HEK293 (cell line): ENCODE data around the gene ANO7.

Experiments used
- GLI2 ChIP-seq: fragments of 450-650 bp; formaldehyde crosslinking; IDR thresholded peaks from 2 replicates; pipeline ENCODE4; 2017; ENCODE audit warnings: missing biosample characterization, missing genetic modification characterization, low read depth, borderline replicate concordance
- KLF1 ChIP-seq: fragments of 450-650 bp; formaldehyde crosslinking; IDR thresholded peaks from 2 replicates; pipeline ENCODE4 v1.5.1; 2016; ENCODE audit warnings: missing biosample characterization, missing genetic modification characterization
- KLF10 ChIP-seq: fragments of 450-650 bp; IDR thresholded peaks from 2 replicates; pipeline ENCODE4 v1.5.1; 2018; ENCODE audit warnings: missing biosample characterization, mild to moderate bottlenecking, missing genetic modification characterization
- MYNN ChIP-seq: fragments of 450-650 bp; formaldehyde crosslinking; IDR thresholded peaks from 2 replicates; pipeline ENCODE4 v1.5.1; 2016; ENCODE audit warnings: missing biosample characterization, missing genetic modification characterization, borderline replicate concordance
- MZF1 ChIP-seq: fragments of 450-650 bp; formaldehyde crosslinking; IDR thresholded peaks from 2 replicates; pipeline ENCODE4 v1.5.1; 2017; ENCODE audit warnings: missing biosample characterization, missing genetic modification characterization, borderline replicate concordance
- SCRT1 ChIP-seq: fragments of 450-650 bp; formaldehyde crosslinking; IDR thresholded peaks from 2 replicates; pipeline ENCODE4 v1.5.1; 2016; ENCODE audit warnings: missing biosample characterization, missing genetic modification characterization, borderline replicate concordance
- SCRT2 ChIP-seq: fragments of 450-650 bp; formaldehyde crosslinking; IDR thresholded peaks from 2 replicates; pipeline ENCODE4 v1.5.1; 2016; ENCODE audit warnings: missing biosample characterization, missing genetic modification characterization
- SP7 ChIP-seq: fragments of 450-650 bp; formaldehyde crosslinking; IDR thresholded peaks from 2 replicates; pipeline ENCODE4 v1.5.1; 2016; ENCODE audit warnings: missing biosample characterization, missing genetic modification characterization
- ZBTB7A ChIP-seq: fragments of 450-650 bp; formaldehyde crosslinking; IDR thresholded peaks from 2 replicates; pipeline ENCODE4 v1.5.1; 2016; ENCODE audit warnings: low read depth, missing biosample characterization, missing genetic modification characterization
- ZFP3 ChIP-seq: fragments of 450-650 bp; formaldehyde crosslinking; IDR thresholded peaks from 2 replicates; pipeline ENCODE4 v1.5.1; 2016; ENCODE audit warnings: low read depth, missing biosample characterization, missing genetic modification characterization
- ZNF10 ChIP-seq: fragments of 450-650 bp; formaldehyde crosslinking; IDR thresholded peaks from 2 replicates; pipeline ENCODE4 v1.5.1; 2017; ENCODE audit warnings: missing biosample characterization, missing genetic modification characterization
- ZNF114 ChIP-seq: fragments of 450-650 bp; formaldehyde crosslinking; IDR thresholded peaks from 2 replicates; pipeline ENCODE4 v1.5.0; 2017; ENCODE audit warnings: missing biosample characterization, missing genetic modification characterization
- ZNF16 ChIP-seq: fragments of 450-650 bp; formaldehyde crosslinking; IDR thresholded peaks from 2 replicates; pipeline ENCODE4 v1.5.1; 2016; ENCODE audit warnings: low read depth, missing biosample characterization, missing genetic modification characterization
- ZNF174 ChIP-seq: fragments of 450-650 bp; formaldehyde crosslinking; IDR thresholded peaks from 2 replicates; pipeline ENCODE4 v1.5.0; 2017; ENCODE audit warnings: missing biosample characterization, mild to moderate bottlenecking, missing genetic modification characterization
- ZNF354C ChIP-seq: fragments of 450-650 bp; formaldehyde crosslinking; IDR thresholded peaks from 2 replicates; pipeline ENCODE4 v1.5.1; 2016; ENCODE audit warnings: missing biosample characterization, missing genetic modification characterization, low read depth, borderline replicate concordance
- ZNF473 ChIP-seq: fragments of 450-650 bp; formaldehyde crosslinking; IDR thresholded peaks from 2 replicates; pipeline ENCODE4 v1.5.1; 2017; ENCODE audit warnings: missing biosample characterization, missing genetic modification characterization
- ZNF488 ChIP-seq: fragments of 450-650 bp; formaldehyde crosslinking; IDR thresholded peaks from 2 replicates; pipeline ENCODE4 v1.5.1; 2016; ENCODE audit warnings: missing biosample characterization, missing genetic modification characterization
- ZNF518A ChIP-seq: fragments of 450-650 bp; formaldehyde crosslinking; conservative IDR thresholded peaks from 2 replicates; pipeline ENCODE4 v1.5.1; 2016; ENCODE audit warnings: low read depth, missing biosample characterization, missing genetic modification characterization
- ZNF549 ChIP-seq: fragments of 450-650 bp; IDR thresholded peaks from 2 replicates; pipeline ENCODE4 v1.5.1; 2018; ENCODE audit warnings: missing biosample characterization, missing genetic modification characterization, mild to moderate bottlenecking, inconsistent platforms, moderate library complexity
- ZNF621 ChIP-seq: fragments of 450-650 bp; formaldehyde crosslinking; IDR thresholded peaks from 2 replicates; pipeline ENCODE4 v1.5.1; 2017; ENCODE audit warnings: missing biosample characterization, missing genetic modification characterization
- ZNF629 ChIP-seq: fragments of 450-650 bp; formaldehyde crosslinking; IDR thresholded peaks from 2 replicates; pipeline ENCODE4 v1.5.1; 2017; ENCODE audit warnings: missing biosample characterization, missing genetic modification characterization
- ZNF704 ChIP-seq: fragments of 450-650 bp; formaldehyde crosslinking; IDR thresholded peaks from 2 replicates; pipeline ENCODE4 v1.5.1; 2016; ENCODE audit warnings: missing biosample characterization, missing genetic modification characterization
- ZNF776 ChIP-seq: fragments of 450-650 bp; formaldehyde crosslinking; IDR thresholded peaks from 2 replicates; pipeline ENCODE4 v1.5.0; 2017; ENCODE audit warnings: missing biosample characterization, missing genetic modification characterization, borderline replicate concordance
- ZNF843 ChIP-seq: fragments of 450-650 bp; formaldehyde crosslinking; IDR thresholded peaks from 2 replicates; pipeline ENCODE4 v1.5.1; 2016; ENCODE audit warnings: missing biosample characterization, missing genetic modification characterization
- ZSCAN23 ChIP-seq: fragments of 450-650 bp; formaldehyde crosslinking; IDR thresholded peaks from 2 replicates; pipeline ENCODE4 v1.5.1; 2016; ENCODE audit warnings: missing biosample characterization, missing genetic modification characterization
- TF ChIP-seq, protein P1 (sequence below): fragments of 450-650 bp; formaldehyde crosslinking; IDR thresholded peaks from 2 replicates; pipeline ENCODE4 v1.5.1; 2016; ENCODE audit warnings: missing biosample characterization, missing genetic modification characterization
- TF ChIP-seq, protein P2 (sequence below): fragments of 450-650 bp; formaldehyde crosslinking; IDR thresholded peaks from 2 replicates; pipeline ENCODE4 v1.5.1; 2016; ENCODE audit warnings: missing biosample characterization, missing genetic modification characterization
- TF ChIP-seq, protein P3 (sequence below): fragments of 450-650 bp; formaldehyde crosslinking; IDR thresholded peaks from 2 replicates; pipeline ENCODE4 v1.5.0; 2017; ENCODE audit warnings: missing biosample characterization, missing genetic modification characterization, borderline replicate concordance

ANO7 gene

GRCh38 chr2:241149925-241150659 is 38.4 kb upstream of the ANO7 start, which contains the start of gene PPP1R7 (continued):
- TF ChIP-seq ZNF518A (tag by site-specific recombination) (no peak), SP7 (tag by site-specific recombination) (peak; percentile 72), ZNF354C (tag by site-specific recombination) (no peak), MYNN (tag by site-specific recombination) (no peak), ZNF473 (tag by site-specific recombination) (no peak), ZNF16 (tag by site-specific recombination) (no peak), MZF1 (peak; percentile 61; the same call in 1 of the 2 replicates), ZNF114 (tag by site-specific recombination) (no peak), SCRT2 (tag by site-specific recombination) (peak; percentile 76), ZNF174 (tag by site-specific recombination) (no peak), ZNF843 (tag by site-specific recombination) (peak; percentile 50; the same call in 1 of the 2 replicates), SCRT1 (tag by site-specific recombination) (no peak), ZFP3 (tag by site-specific recombination) (no peak), ZNF629 (peak; percentile 64; the same call in 1 of the 2 replicates), ZNF488 (tag by site-specific recombination) (no peak), ZNF10 (tag by site-specific recombination) (peak; percentile 7; the same call in 1 of the 2 replicates), ZNF704 (tag by site-specific recombination) (no peak), ZSCAN23 (tag by site-specific recombination) (no peak), ZNF549 (tag by site-specific recombination) (no peak), KLF10 (tag by site-specific recombination) (0 out of 2 replicates have a peak, but pooled peaks have one; percentile 17), ZNF621 (no peak), KLF1 (tag by site-specific recombination) (no peak), ZBTB7A (peak; percentile 85; the same call in 1 of the 2 replicates), ZNF776 (tag by site-specific recombination) (no peak), GLI2 (no peak)
- TF ChIP-seq, protein P1, sequence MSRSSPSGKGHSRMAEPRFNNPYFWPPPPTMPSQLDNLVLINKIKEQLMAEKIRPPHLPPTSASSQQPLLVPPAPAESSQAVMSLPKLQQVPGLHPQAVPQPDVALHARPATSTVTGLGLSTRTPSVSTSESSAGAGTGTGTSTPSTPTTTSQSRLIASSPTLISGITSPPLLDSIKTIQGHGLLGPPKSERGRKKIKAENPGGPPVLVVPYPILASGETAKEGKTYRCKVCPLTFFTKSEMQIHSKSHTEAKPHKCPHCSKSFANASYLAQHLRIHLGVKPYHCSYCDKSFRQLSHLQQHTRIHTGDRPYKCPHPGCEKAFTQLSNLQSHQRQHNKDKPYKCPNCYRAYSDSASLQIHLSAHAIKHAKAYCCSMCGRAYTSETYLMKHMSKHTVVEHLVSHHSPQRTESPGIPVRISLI (tag by site-specific recombination), result no peak
- TF ChIP-seq, protein P2, sequence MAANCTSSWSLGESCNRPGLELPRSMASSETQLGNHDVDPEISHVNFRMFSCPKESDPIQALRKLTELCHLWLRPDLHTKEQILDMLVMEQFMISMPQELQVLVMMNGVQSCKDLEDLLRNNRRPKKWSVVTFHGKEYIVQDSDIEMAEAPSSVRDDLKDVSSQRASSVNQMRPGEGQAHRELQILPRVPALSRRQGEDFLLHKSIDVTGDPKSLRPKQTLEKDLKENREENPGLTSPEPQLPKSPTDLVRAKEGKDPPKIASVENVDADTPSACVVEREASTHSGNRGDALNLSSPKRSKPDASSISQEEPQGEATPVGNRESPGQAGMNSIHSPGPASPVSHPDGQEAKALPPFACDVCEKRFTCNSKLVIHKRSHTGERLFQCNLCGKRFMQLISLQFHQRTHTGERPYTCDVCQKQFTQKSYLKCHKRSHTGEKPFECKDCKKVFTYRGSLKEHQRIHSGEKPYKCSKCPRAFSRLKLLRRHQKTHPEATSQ (tag by site-specific recombination), result peak; percentile 98
- TF ChIP-seq, protein P3, sequence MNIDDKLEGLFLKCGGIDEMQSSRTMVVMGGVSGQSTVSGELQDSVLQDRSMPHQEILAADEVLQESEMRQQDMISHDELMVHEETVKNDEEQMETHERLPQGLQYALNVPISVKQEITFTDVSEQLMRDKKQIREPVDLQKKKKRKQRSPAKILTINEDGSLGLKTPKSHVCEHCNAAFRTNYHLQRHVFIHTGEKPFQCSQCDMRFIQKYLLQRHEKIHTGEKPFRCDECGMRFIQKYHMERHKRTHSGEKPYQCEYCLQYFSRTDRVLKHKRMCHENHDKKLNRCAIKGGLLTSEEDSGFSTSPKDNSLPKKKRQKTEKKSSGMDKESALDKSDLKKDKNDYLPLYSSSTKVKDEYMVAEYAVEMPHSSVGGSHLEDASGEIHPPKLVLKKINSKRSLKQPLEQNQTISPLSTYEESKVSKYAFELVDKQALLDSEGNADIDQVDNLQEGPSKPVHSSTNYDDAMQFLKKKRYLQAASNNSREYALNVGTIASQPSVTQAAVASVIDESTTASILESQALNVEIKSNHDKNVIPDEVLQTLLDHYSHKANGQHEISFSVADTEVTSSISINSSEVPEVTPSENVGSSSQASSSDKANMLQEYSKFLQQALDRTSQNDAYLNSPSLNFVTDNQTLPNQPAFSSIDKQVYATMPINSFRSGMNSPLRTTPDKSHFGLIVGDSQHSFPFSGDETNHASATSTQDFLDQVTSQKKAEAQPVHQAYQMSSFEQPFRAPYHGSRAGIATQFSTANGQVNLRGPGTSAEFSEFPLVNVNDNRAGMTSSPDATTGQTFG (tag by site-specific recombination), result no peak
